GM19463 (cell line): Measurements from ENCODE around the gene RGS4.
A peak's percentile ranks its signal among the peaks of the same experiment; 100 is the strongest.
"Not testable (repeated sequence)": the region's sequence is repeated elsewhere in the genome, so short reads cannot be mapped to it uniquely, and the experiment has no call there.

ENCODE experiments used
- ATAC-seq: cut with Tn5 transposase; IDR thresholded peaks from one replicate; pipeline ENCODE4 v1.9.1; 2021; ENCODE audit warnings: mild to moderate bottlenecking, moderate library complexity; ENCODE audit not compliant: unreplicated experiment

RGS4 gene

DNA sequence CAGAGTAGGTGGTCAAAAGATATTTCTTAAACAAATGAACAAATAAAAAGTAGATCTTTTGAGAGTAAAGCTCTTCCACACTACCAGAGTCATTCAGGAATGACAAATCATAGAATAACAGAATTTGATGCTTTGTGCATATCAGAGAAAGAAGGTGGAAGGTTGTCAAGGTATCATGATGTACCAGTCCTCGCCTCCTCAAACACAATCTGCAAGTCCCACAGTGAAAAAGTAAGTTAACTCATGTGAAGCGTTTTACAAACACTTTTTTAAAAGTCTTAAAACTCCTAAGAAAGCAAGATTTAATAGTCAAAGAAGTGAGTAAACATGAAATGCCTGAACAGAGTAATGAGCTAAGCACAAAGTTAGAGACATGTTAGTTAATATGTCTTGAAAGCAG lies 2.5 kb upstream of the RGS4 start:
- no peak for ATAC-seq

DNA sequence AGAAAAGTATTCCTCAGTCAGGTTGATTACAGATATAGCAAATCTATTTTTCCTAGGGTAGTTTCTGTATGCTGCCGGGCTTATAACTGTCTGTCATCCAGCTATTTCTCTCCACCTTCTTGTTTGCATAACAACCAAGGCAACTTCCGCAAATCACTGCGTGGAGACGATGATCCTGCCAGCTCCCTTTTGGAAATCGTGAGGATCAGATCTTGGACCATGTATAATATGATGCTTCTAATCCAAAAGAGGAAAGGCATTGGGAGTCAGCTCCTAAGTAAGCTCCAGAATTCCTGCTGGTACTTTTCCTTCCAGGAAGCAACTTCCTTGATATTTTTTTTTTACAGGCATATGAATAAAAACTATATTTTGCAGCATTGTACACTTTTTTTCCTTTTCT lies 445 bp upstream of the RGS4 start:
- no peak for ATAC-seq

DNA sequence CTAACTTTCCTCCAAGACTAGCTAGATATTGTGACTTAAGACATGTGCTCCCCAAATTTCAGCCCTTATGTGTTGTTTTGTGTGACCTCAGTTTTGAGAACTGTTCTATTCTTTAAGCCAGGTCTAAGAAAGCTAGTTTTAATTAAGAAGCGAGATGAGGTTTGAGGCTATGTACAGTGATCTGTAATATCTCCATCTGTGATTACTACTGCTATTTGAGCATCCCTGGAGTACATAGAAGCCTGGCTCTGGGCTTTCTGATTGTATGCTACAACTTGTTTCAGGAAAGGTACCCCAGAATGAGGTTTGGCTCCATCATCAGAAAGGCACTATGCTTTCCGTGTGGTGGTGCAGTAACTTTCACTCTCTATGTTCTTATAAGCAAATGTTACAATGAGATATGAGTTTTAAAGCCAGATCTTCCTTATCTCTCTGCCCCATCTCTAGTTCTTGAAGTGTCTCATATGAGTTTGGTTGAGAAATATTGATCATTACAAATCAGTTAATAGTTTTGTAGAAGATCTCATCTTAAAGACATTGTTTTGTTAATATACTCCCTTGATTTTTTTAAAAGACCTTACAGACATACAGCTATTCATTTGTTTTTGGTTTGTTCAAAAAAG lies 605 bp downstream of the RGS4 start:
- no peak for ATAC-seq

DNA sequence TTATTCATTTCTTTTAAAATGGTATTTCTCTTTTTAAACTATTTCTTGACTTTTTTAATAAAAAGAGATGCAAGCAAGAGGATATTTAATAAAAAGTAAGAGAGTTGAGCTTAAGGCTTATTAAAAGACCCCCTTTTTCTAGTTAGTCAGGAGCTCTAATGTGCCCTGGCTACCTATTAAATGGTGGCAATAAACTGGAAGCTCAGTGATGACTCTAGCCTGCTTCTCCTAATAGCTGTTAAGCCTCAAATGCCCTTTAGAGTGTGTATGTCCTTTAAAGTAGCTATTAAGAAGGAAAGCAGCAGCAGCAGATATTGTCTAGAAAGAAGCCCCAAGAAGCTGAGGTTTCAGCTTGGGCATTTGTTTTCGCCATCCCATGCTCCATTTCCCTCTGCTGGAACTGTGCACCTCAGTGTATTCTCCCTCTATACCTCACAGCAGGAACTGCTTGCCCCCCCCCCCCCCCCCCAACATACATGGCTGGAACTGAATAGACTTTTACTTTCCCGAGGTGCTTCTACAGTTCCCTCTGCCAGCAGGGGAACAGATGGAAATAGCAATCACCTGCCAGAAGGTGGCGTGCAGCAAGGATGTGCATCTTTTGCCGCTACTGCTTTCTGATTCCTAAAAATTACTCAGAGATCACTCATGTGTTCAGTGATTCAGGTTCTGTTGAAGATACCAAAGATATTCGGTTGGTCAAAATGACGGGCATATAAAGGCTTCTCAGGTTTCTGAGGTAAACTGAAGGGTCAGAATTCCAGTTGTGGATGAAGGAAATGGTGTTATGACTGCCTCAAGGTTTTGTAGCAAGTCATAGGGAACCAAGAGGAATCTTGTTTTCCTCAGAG lies 2.5 kb downstream of the RGS4 start:
- peak; percentile 62 for ATAC-seq

DNA sequence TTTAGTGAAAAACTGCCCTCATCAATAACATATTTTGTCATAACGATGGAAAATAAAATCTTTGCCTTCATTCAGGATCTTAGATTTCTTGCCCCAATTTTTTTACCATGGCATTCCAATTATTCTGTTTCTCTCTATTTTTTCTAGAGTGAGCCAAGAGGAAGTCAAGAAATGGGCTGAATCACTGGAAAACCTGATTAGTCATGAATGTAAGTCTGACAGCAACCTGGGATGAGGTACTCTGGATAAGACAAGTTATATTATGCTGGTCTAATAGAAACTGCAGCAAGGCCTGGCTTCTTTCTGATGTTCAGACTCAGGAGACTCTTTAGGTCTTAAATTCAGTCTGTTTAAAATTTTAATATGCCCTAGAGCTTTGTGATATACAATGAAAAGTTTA lies 3.5 kb downstream of the RGS4 start:
- ATAC-seq: no peak

DNA sequence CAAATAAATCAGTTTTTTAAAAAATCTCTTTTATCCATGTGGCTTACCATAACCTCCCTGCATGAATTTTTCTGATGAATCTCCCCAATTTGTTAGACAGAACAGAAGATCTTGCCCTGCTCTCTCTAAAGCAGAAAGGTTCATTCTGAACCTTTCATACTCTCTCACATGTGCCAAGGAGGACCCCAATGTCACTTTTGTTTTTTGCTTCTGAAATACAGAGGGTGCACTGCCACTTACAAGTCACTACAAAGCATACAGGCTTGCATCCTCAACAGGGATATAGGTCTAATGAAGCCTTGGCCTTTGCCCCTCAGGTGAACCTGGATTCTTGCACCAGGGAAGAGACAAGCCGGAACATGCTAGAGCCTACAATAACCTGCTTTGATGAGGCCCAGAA lies 4.8 kb downstream of the RGS4 start:
- ATAC-seq: no peak

DNA sequence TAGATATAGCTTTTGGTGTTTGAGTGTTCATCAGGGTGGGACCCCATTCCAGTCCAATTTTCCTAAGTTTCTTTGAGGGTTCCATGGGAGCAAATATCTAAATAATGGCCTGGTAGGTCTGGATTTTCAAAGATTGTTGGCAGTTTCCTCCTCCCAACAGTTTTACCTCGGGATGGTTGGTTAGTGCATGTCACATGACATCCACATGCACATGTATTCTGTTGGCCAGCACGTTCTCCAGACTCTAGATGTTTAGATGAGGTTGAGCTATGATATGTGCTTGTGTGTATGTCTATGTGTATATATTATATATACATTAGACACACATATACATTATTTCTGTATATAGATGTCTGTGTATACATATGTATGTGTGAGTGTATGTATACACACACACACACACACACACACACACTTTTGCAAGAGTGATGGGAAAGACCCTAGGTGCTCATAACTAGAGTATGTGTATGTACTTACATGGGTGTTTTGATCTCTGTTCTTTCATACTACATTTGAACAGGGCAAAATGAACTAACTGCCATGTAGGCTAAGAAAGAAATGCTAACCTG lies 5.6 kb downstream of the RGS4 start:
- ATAC-seq: no peak

DNA sequence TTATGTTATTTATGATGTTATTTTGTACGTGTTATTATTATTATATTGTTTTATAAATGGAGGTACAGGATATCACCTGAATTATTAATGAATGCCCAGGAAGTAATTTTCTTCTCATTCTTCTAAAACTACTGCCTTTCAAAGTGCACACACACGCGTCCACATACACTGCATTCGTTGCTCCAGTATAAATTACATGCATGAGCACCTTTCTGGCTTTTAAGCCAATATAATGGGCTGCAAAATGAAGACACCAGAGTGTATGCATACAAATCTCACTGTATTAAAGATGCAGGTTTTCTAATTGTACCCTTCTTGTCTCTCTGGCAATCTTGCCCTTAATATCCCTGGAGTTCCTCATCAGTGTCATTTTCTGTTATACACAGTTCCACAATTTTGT lies 6.9 kb downstream of the RGS4 start:
- ATAC-seq: no peak

DNA sequence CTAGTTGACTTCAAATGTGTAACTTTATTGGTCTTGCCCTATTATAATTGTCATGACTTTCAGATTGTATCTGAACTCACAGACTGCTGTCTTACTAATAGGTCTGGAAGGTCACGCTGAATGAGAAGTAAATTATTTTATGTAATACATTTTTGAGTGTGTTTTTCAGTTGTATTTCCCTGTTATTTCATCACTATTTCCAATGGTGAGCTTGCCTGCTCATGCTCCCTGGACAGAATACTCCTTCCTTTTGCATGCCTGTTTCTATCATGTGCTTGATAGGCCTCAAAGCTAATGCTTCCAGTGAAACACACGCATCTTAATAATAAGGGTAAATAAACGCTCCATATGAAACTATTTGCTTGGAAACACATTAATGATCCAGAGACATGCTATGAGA lies 7.3 kb downstream of the RGS4 start:
- no peak for ATAC-seq

DNA sequence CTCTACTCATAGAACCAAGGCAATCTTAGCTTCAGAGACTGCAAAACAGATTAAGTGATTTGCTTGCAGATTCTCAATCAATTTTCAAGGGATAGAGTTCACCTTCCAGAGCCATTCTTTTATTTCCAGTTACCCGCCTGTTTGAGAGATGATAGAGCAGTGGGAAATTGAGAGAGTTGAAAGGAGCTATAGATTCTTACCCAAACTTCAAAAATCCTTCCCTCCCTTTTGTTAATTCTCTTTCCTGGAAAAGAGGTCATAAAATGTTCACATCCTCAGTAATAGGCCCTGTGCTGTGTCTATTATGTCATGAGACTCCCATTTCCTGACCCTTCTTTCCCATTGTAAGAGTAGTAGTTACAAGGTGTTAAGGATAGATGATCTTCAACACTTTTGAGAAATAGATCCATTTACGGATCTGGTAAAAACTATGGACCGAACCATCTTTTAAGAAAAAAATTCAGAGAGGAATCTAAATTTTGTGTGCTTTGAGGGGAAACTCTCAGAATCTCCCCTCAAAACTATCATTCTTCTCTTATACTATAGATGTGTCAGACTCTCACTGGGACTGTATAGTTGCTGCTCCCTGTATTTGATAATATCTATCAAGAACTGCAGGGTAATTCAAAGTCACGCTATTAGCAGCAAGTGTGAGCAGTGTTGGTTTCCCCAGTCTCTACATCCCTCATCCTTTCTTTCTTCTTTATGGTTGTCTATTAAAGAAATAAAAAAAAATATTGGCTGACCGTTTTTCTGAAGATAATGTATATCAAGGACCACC lies 8.0 kb downstream of the RGS4 start:
- no peak for ATAC-seq

DNA sequence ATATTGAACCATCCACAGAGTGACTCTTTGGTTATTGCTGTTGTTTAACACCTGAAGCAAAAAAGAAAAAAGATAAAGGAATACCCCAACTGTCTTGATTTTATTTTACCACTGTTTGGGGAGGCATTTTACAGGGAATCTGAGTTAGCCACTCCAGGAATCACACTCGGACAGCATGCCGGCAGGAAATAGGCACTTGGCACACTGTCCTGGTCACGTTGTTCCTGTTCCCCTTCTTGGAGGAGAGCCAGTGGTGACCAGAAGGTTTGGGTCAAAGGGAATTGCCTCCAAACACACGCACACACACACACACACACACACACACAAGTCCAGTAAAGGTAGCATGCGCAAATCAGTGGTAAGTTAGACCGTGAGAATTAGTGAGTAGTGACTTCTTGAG lies 13.8 kb downstream of the RGS4 start:
- ATAC-seq: no peak

DNA sequence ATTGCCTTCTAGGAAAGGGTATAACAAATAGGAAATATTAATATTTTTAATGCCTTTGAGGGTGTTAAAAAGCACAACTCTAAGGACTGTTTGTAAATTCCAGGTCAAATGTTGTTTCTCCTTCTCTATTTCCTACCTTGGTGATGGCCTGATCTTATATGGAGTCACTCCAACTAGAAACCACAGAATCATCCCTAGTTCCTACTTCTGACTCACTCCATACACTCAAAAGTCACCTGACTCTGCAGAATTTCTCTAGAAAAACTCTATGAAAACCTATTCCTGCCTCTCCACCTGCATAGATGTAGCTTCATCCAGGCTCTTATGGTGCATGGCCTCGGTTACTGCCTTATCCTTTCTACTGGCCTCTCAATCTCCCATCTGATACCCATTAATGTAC lies 14.5 kb downstream of the RGS4 start:
- ATAC-seq: no peak

DNA sequence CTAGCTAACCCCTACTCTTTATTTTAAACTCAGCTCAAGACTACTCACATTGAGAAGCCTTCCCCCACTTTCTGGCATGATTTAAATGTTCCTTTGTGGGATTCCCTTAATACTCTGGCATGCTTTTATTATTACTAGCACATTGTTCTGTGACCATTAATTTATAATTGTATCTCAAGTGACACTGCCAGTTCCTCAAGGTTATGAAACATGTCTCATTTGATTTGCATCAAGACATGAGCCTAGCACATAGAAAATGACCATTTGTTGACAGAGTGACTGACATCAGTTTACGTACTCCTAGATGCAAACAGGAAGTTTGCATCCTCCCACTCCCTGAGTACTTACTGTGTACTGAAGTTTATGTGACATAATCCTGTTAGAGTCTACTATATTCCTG lies 15.2 kb downstream of the RGS4 start:
- ATAC-seq: no peak

DNA sequence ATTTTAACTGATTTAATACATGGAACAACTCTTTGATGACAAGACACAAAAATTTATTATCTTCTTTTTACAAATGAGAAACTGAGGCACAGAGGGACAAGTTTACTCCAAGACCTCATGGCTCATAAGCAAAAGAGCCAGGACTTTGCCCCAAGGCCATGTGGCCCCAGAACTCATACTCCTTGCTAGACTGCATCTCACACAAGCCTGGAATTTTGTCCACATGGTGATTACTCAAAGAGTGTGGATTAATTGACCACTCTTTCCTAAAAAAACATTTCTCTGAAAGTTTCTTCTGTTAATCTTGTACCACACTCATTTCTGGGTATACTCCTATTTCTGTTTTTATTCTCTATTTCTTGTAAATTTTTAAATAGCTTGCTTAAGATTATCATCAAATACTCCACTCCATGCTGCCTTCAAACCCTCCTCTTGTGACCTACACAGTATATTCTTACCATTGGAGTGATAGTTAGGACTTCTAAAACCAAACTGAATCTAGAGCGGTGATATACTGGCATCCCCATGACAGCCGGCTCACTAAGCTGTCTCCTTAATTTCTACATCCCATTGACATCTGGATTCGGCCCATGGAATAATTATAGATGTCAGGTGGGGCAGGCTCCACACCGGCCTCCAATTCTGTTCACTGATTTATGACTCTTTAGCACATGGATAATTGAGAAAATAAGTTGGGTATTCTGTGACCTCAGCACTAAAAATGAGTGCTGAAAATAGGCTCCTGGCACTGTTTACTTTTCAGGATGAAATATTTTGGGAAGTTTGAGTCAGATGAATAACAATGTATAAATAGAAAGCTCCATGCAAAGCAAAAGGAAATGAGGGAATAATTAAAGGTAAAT lies 16.1 kb downstream of the RGS4 start:
- ATAC-seq: no peak

DNA sequence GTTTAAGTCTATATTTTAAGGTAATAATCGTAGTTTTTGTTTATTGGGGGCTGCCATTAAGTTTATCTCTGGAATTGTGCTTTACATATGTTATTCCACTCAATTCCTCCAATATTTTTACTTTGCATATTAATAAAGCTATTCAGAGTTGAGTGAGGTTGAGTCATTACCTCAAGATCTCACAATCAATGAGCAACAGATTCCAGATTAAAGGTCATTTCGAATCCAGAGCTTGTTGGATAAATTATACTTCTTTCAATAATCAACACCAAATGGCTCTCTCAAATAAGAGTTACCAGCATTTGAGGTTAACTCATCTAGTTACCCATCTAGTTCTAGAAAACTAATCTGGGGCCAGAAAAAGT lies 16.7 kb downstream of the RGS4 start:
- no peak for ATAC-seq

DNA sequence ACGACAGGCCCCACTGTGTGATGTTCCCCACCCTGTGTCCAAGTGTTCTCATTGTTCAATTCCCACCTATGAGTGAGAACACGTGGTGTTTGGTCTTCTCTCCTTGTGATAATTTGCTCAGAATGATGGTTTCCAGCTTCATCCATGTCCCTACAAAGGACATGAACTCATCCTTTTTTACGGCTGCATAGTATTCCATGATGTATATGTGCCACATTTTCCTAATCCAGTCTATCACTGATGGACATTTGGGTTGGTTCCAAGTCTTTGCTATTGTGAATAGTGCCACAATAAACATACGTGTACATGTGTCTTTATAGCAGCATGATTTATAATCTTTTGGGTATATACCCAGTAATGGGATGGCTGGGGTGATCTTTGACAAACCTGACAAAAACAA lies 20.0 kb downstream of the RGS4 start:
- ATAC-seq: not testable (repeated sequence)

DNA sequence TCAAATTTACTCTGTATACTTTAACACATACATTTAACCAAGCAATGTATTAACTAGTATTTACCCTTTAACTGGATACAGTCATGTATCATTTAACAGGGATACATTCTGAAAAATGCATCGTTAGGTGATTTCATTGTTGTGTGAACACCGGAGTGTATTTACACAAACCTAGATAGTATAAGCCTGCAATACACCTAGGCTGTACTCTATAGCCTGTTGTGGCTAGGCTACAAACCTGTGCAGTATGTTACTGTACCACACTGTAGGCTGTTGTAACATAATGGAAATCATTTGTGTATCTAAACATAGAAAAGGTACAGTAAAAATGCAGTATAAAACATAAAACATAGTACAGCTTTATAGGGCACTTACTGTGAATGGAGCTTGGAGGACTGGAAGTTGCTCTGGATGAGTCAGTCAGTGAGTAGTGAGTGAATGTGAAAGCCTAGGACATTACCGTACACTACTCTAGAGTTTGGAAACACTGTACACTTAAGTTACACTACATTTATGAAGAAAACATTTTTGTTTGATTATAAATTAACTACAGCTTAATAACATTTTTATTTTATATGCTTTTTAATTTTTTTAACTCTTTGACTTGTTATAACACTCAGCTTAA lies 21.3 kb downstream of the RGS4 start:
- no peak for ATAC-seq

DNA sequence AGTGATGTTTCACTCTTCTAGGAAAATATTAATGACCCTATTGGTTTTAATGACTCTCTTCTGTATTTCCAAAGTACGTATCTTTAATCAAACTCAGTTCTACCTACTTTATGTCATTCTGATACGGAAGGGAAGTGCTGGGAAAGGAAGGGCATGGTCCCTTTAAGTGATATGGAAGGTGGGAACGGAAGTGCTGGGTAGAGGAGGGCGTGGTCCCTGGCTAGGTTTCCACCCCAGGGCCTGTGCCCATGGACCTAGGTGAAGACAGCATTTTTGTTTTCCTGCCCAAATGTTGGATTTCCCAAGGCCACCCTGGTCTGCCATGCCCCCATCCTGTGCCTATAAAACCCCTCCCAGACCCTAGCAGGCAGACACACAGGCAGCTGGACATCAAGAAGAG lies 24.0 kb downstream of the RGS4 start:
- no peak for ATAC-seq

DNA sequence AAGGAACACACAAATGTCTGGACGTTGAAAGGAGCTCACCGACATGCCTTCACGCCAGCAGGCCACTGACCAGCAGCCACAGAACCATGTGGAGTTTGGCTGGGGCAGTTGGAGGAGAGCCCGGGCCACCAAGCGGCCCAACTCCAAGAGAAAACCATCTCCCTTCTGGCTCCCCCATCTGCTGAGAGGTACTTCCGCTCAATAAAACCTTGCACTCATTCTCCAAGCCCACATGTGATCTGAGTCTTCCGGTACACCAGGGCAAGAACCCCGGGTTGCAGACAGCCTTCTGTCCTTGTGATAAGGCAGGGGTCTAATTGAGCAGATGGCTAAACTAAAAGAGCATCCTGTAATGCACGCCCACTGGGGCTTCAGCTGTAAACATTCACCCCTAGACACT lies 24.4 kb downstream of the RGS4 start:
- no peak for ATAC-seq

DNA sequence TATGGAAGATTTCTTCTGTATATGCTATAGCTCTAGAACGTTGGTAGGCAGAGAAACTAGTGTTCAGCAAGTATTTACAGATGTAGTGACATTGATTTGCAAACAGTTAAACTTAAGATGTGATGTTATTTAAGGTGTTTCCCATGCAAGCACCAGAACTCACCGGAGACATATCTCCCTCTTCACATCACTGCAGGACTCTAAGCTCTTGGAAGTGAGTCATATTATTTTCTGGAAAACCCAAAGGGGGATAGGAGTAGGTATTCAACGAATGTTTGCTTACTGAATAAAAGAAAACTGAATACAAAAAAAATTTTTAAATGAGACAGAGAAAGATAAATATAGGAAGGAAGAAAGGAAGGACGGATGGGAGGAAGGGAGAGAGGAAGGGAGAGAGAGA lies 25.0 kb downstream of the RGS4 start:
- ATAC-seq: no peak
